HG03460 (cell line): ENCODE data around the gene BCAS3.
A peak's percentile ranks its signal among the peaks of the same experiment; 100 is the strongest.
"Not testable (repeated sequence)": the region's sequence is repeated elsewhere in the genome, so short reads cannot be mapped to it uniquely, and the experiment has no call there.

Experiments used
- ATAC-seq: cut with Tn5 transposase; IDR thresholded peaks from one replicate; pipeline ENCODE4 v1.9.1; 2021; ENCODE audit not compliant: unreplicated experiment

The BCAS3 gene

GRCh38 chr17:60677308-60678117 is at the start of gene BCAS3:
Gene BCAS3 (plus strand): TSS chr17:60677851.
- peak; percentile 97 for ATAC-seq

GRCh38 chr17:60628252-60628889 is 49.3 kb upstream of the BCAS3 start:
- ATAC-seq: no peak

- no peak for ATAC-seq
Observed at GRCh38 chr17:60629120-60629519, 48.5 kb upstream of the BCAS3 start.

- no peak for ATAC-seq
Observed at GRCh38 chr17:60630352-60630751, 47.3 kb upstream of the BCAS3 start.

GRCh38 chr17:60631119-60631518 is 46.5 kb upstream of the BCAS3 start:
- no peak for ATAC-seq

- no peak for ATAC-seq
Observed at GRCh38 chr17:60637683-60638082, 40.0 kb upstream of the BCAS3 start.

- ATAC-seq: no peak
Observed at GRCh38 chr17:60639019-60639330, 38.7 kb upstream of the BCAS3 start.

GRCh38 chr17:60640503-60640902 is 37.1 kb upstream of the BCAS3 start:
- no peak for ATAC-seq

- ATAC-seq: no peak
Observed at GRCh38 chr17:60641126-60641525, 36.5 kb upstream of the BCAS3 start.

- ATAC-seq: no peak
Observed at GRCh38 chr17:60641810-60642220, 35.8 kb upstream of the BCAS3 start.

GRCh38 chr17:60645918-60646523 is 31.6 kb upstream of the BCAS3 start:
- no peak for ATAC-seq

- no peak for ATAC-seq
Observed at GRCh38 chr17:60646701-60647100, 30.9 kb upstream of the BCAS3 start.

- no peak for ATAC-seq
Observed at GRCh38 chr17:60647705-60648104, 29.9 kb upstream of the BCAS3 start.

GRCh38 chr17:60652454-60653247 is 25.0 kb upstream of the BCAS3 start:
- peak; percentile 92 for ATAC-seq

GRCh38 chr17:60653569-60653968 is 24.1 kb upstream of the BCAS3 start:
- no peak for ATAC-seq

GRCh38 chr17:60656499-60656898 is 21.2 kb upstream of the BCAS3 start:
- ATAC-seq: no peak

- ATAC-seq: no peak
Observed at GRCh38 chr17:60659156-60659555, 18.5 kb upstream of the BCAS3 start.

- no peak for ATAC-seq
Observed at GRCh38 chr17:60661489-60661888, 16.2 kb upstream of the BCAS3 start.

- no peak for ATAC-seq
Observed at GRCh38 chr17:60664022-60664421, 13.6 kb upstream of the BCAS3 start.

GRCh38 chr17:60665602-60666001 is 12.0 kb upstream of the BCAS3 start:
- ATAC-seq: no peak

GRCh38 chr17:60668741-60669140 is 8.9 kb upstream of the BCAS3 start:
- ATAC-seq: not testable (repeated sequence)
